Ovary (tissue), 9 donors: ENCODE data around the gene TRIM61. TPM values are rescaled to one million over a fixed set of nuclear protein-coding genes. Genes with fewer than 3 reads are reported as not detected.
"Not testable (repeated sequence)": the region's sequence is repeated elsewhere in the genome, so short reads cannot be mapped to it uniquely, and the experiment has no call there.

Source experiments
- DNase-seq, 5 donors: peaks; one replicate each; pipeline ENCODE4 v3.0.0-alpha.2; 2019 to 2020
- H3K27ac ChIP-seq, 2 donors: fragments of 200-600 bp; one replicate each; pipeline versions ENCODE4 v1.5.1 to v1.8.0; 2019 to 2022
- H3K27me3 ChIP-seq: fragments of 200-600 bp; one replicate; pipeline ENCODE4 v1.8.0; 2022
- H3K36me3 ChIP-seq: fragments of 200-600 bp; sonication (generic); one replicate; pipeline ENCODE4 v1.5.1; 2019
- H3K4me1 ChIP-seq: one replicate; pipeline ENCODE4 v1.8.1; 2013; ENCODE audit warnings: mild to moderate bottlenecking, moderate library complexity; ENCODE audit not compliant: insufficient read depth
- H3K4me3 ChIP-seq: fragments of 200-600 bp; sonication (generic); one replicate; pipeline ENCODE4 v1.5.1; 2017
- H3K9me3 ChIP-seq, 2 donors: fragments of 200-600 bp in 1 of 2; sonication (generic) in 1 of 2; one replicate each; pipeline versions ENCODE4 v1.5.1 to v1.8.1; 2013 to 2019; ENCODE audit warnings: mild to moderate bottlenecking in 1 of 2, moderate library complexity in 1 of 2
- EP300 ChIP-seq: sonication (generic); formaldehyde crosslinking; IDR thresholded peaks from one replicate; pipeline ENCODE4 v1.6.1; 2017; ENCODE audit warnings: antibody characterized with exemption
- POLR2A ChIP-seq: fragments of 450-650 bp; IDR thresholded peaks from one replicate; pipeline ENCODE4 v1.6.1; 2017; ENCODE audit warnings: antibody characterized with exemption, mild to moderate bottlenecking, moderate library complexity
- WGBS, 3 donors: extraction: QIAGEN DNeasy Blood & Tissue Kit in 1 of 3; methylation state at CpG; one replicate each; pipeline versions ENCODE4 v1.1.5 to v1.1.7; 2013 to 2017; 5-methylcytosine and 5-hydroxymethylcytosine counted together
- intact Hi-C, 4 donors: fragments of 100-400 bp; cut with DNase I; formaldehyde crosslinking; loops; one replicate each; pipeline versions ENCODE4 v1.11.0 to v1.15.1; 2022 to 2023
- polyA plus RNA-seq, 2 donors: library from polyadenylated mRNA; stranded (reverse); fragments of 200-250 nt in 1 of 2; fragments of 350-450 nt in 1 of 2; fragmentation: Illumina TruSeq in 1 of 2; extraction: RNeasy Lipid Tissue Mini Kit (QIAGEN cat#74804) in 1 of 2; gene quantifications; one replicate each; pipeline ENCODE4 v1.2.3, GENCODE V29; 2013 to 2014
- total RNA-seq, 7 donors: library from RNA; depleted of rRNA in 2 of 7; stranded (reverse); fragments of >200 nt in 2 of 7; fragmentation: NEBNext Ultra II Directional in 3 of 7; extraction: Animal tissue kit (Norgen Biotek cat#: 25700) in 3 of 7; gene quantifications; one replicate each; pipeline versions ENCODE4 v1.1.0 to v1.2.4, GENCODE V29; 2016 to 2023
- TF ChIP-seq, protein P1 (sequence below), 3 donors: fragments of 450-650 bp in 2 of 3; fragments of 200-600 bp in 1 of 3; IDR thresholded peaks; one replicate each; pipeline versions ENCODE4 v1.5.1 to v1.8.0; 2016 to 2022; ENCODE audit warnings: antibody characterized with exemption in 3 of 3, mild to moderate bottlenecking in 1 of 3
- donor health status: DM: no; HTN: no; CAD: no; lungs with moderate emphysema.
- donor health status: DM: no; HTN: no; CAD: no.
- donor health status: Bipolar disorder and iron deficiency.
- donor health status: DM: yes; HTN: yes; CAD: no.
- donor health status: DM: no; HTN: no; CAD: no.
- donor health status: DM: yes; HTN: yes; CAD: no.

The TRIM61 gene
- total and polyA plus RNA-seq, 9 donors = 0.36 to 3.4 (median 1.8) TPM

- H3K4me3 ChIP-seq = no peak overlapping the region
- 67 to 87% (median 79%) methylated on average over 9 of the region's 9 CpGs for WGBS, 3 donors
- no peaks in the 10 kb centered on the region for H3K36me3 ChIP-seq
- no peak for DNase-seq
- TF ChIP-seq, protein P1, sequence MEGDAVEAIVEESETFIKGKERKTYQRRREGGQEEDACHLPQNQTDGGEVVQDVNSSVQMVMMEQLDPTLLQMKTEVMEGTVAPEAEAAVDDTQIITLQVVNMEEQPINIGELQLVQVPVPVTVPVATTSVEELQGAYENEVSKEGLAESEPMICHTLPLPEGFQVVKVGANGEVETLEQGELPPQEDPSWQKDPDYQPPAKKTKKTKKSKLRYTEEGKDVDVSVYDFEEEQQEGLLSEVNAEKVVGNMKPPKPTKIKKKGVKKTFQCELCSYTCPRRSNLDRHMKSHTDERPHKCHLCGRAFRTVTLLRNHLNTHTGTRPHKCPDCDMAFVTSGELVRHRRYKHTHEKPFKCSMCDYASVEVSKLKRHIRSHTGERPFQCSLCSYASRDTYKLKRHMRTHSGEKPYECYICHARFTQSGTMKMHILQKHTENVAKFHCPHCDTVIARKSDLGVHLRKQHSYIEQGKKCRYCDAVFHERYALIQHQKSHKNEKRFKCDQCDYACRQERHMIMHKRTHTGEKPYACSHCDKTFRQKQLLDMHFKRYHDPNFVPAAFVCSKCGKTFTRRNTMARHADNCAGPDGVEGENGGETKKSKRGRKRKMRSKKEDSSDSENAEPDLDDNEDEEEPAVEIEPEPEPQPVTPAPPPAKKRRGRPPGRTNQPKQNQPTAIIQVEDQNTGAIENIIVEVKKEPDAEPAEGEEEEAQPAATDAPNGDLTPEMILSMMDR (IDR thresholded peaks at IDR 0.05) = no peak
- TF ChIP-seq POLR2A = no peak
- no peak for TF ChIP-seq EP300
- no peaks in the 10 kb centered on the region for H3K9me3 ChIP-seq
- no peak overlapping the region for H3K27ac ChIP-seq
- no peaks in the 10 kb centered on the region for H3K27me3 ChIP-seq
- no peaks in the 10 kb centered on the region for H3K4me1 ChIP-seq
- intact Hi-C loops = no loop called here
Observed at GRCh38 chr4:165006456-165006855, 29.0 kb upstream of the TRIM61 start.

- Histone ChIP-seq H3K4me1 (no peaks in the 10 kb centered on the region), H3K36me3 (no peaks in the 10 kb centered on the region), H3K9me3 (no peaks in the 10 kb centered on the region), H3K27ac (no peak overlapping the region), H3K27me3 (no peaks in the 10 kb centered on the region), H3K4me3 (no peak overlapping the region)
- TF ChIP-seq, protein P1 (IDR thresholded peaks at IDR 0.05) = no peak
- TF ChIP-seq EP300 = no peak
- TF ChIP-seq POLR2A = no peak
- intact Hi-C loops = no loop called here
- WGBS, 3 donors = 76 to 87% (median 78%) methylated on average over 6 of the region's 6 CpGs
- DNase-seq = no peak
Observed at GRCh38 chr4:165005352-165005925, 28.0 kb upstream of the TRIM61 start.

DNA sequence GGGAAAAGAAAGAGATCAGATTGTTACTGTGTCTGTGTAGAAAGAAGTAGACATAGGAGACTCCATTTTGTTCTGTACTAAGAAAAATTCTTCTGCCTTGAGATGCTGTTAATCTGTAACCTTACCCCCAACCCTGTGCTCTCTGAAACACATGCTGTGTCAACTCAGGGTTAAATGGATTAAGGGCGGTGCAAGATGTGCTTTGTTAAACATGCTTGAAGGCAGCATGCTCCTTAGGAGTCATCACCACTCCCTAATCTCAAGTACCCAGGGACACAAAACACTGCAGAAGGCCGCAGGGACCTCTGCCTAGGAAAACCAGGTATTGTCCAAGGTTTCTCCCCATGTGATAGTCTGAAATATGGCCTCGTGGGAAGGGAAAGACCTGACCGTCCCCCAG is 24.5 kb upstream of the TRIM61 start:
- WGBS, 3 donors = 50 to 90% (median 70%) methylated on average over 3 to 4 of the region's 4 CpGs
- H3K36me3 ChIP-seq, H3K27me3 ChIP-seq, DNase-seq, H3K4me1 ChIP-seq, H3K4me3 ChIP-seq, H3K27ac ChIP-seq, intact Hi-C loops, H3K9me3 ChIP-seq: not testable (repeated sequence)

DNA sequence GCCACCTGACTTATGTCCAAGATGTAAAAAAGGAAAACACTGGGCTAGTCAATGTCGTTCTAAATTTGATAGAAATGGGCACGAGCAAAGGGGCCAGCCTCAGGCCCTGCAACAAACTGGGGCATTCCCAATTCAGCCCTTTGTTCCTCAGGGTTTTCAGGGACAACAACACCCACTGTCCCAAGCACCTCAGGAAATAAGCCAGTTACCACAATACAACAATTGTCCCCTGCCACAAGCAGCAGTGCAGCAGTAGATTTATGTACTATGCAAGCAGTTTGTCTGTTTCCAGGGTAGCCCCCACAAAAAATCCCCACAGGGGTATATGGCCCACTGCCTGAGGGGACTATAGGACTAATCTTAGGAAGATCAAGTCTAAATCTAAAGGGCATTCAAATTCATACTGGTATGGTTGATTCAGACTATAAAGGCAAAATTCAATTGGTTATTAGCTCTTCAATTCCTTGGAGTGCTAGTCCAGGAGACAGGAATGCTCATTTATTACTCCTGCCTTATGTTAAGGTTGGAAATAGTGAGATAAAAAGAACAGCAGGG is 21.1 kb upstream of the TRIM61 start:
- intact Hi-C loops, H3K36me3 ChIP-seq, H3K27ac ChIP-seq, H3K27me3 ChIP-seq, DNase-seq, H3K4me3 ChIP-seq, H3K9me3 ChIP-seq, H3K4me1 ChIP-seq: not testable (repeated sequence)
- 76 to 80% (median 80%) methylated on average over 2 of the region's 2 CpGs for WGBS, 3 donors

- H3K36me3 ChIP-seq = no peaks in the 10 kb centered on the region
- 80 to 86% (median 82%) methylated on average over 6 of the region's 6 CpGs for WGBS, 3 donors
- H3K27me3 ChIP-seq = no peaks in the 10 kb centered on the region
- no peak for DNase-seq
- intact Hi-C loops = no loop called here
- no peaks in the 10 kb centered on the region for H3K4me1 ChIP-seq
- H3K9me3 ChIP-seq = no peaks in the 10 kb centered on the region
- no peak overlapping the region for H3K4me3 ChIP-seq
- no peak overlapping the region for H3K27ac ChIP-seq
- TF ChIP-seq POLR2A (no peak), EP300 (no peak)
- TF ChIP-seq, protein P1 (IDR thresholded peaks at IDR 0.05) = no peak
Observed at GRCh38 chr4:164997941-164998340, 20.5 kb upstream of the TRIM61 start.
